Nucleus accumbens (tissue), 56 donors: ENCODE data around the gene PRPH.
"Not testable (repeated sequence)": the region's sequence is repeated elsewhere in the genome, so short reads cannot be mapped to it uniquely, and the experiment has no call there.

Experiments
- DNase-seq, 56 donors: peaks; one replicate each; lab custom pipeline; 2025; lab: John Stamatoyannopoulos, UW

Gene PRPH

DNA sequence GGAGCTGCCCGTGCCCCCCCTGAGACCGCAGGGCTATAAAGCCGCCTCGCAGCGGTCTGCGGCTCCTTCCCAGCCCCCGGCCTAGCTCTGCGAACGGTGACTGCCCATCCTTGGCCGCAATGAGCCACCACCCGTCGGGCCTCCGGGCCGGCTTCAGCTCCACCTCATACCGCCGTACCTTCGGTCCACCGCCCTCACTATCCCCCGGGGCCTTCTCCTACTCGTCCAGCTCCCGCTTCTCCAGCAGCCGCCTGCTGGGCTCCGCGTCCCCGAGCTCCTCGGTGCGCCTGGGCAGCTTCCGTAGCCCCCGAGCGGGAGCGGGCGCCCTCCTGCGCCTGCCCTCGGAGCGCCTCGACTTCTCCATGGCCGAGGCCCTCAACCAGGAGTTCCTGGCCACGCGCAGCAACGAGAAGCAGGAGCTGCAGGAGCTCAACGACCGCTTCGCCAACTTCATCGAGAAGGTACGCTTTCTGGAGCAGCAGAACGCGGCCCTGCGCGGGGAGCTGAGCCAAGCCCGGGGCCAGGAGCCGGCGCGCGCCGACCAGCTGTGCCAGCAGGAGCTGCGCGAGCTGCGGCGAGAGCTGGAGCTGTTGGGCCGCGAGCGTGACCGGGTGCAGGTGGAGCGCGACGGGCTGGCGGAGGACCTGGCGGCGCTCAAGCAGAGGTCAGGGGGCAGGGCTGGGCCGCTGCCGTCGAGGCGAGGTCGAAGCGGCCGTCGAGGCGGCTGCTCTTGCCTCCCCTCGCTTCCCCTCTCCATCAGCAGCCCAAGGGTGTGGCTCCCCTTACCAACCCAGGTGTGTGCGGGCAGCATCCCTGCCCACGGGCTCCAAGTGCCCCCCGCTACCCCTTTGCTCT lies at the start of gene PRPH:
Gene PRPH, plus strand, starts transcription at position 66 of the 855 bp plus-strand sequence. Its CDS starts 54 bp downstream, at position 120.
- no peak for DNase-seq

DNA sequence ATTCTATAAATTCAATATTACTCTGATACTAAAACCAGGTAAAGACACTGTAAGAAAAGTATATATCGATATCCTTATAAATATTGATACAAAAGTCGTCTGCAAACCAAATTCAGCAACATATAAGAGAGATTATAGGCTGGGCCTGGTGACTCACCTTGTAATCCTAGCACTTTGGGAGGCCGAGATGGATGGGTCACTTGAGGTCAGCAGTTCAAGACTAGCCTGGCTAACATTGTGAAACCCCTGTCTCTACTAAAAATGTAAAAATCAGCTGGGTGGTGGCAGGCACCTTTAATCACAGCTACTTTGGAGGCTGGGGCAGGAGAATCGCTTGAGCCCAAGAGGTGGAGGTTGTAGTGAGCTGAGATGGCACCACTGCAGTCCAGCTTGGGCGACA lies 43.6 kb upstream of the PRPH start:
- DNase-seq: no peak

DNA sequence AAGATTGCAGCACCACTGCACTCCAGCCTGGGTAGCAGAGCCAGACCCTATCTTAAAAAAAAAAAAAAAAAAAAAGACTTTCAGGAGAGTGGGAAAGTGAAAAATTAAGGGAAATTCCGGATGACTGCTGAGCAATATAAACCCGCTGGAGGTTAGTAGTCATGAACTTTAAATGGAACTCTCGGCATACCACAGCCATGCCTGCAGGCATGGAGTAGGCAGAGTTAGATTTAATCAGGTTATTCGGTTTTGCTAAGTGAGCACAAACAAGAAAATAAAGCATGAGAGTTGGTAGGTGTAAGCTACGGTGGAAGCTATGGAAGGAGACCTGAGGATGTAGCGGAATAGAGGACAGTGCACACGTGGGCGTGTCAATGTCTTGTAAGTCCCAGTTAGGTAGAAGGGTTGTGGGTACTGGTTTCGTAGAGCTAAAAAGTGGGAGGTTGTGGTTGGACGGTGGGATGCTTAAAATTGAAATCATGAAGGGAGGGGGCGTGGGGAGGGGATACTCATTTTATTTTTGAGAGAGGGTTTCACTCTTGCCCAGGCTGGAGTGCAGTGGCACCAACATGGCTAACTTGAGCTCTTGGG lies 41.8 kb upstream of the PRPH start:
- DNase-seq: no peak

DNA sequence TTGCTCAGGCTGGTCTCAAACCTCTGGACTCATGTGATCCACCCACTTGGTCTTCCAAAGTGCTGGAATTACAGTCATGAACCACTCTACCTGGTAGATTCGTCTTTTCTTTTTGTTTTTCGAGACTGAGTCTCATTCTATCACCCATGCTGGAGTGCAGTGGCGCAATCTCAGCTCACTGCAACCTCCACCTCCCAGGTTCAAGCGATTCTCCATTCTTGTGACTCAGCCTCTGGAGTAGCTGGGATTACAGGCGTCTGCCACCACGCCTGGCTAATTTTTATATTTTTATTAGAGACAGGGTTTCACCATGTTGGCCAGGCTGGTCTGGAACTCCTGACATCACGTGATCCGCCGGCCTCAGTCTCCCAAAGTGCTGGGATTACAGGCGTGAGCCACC lies 39.5 kb upstream of the PRPH start:
- DNase-seq: not testable (repeated sequence)

DNA sequence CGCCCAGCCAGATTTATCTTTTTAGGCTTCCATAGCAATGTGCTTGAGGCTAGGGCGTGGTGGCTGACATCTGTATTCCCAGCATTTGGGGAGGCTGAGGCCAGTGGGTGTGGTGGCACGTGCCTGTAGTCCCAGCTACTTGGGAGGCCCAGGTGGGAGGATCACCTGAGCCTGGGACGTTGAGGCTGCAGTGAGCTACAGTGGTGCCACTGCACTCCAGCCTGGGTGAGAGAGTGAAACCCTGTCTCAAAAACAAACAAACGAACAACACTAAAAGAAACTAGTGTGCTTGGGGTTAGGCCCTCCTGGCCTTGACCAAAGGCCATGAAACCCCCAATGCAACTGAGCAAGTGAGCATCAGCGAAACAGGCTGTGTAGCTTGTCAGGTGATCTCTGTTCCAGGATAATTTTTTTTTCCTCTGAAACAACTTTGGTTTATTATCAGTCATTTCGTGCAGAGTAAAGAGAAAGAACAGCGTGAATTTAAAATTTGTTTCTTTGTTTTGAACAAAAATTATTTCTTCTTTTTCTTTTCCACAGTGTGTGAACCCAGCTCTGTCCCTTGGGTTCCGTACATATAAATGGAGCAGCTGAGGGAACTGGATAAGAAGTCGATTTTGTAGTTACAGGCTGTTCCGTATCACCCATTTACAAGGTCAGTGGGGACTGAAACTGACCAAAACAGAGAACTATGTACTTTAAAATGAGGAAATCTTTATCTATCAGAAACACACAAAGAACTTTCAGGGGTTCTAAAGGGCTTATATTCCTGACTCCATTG lies 38.9 kb upstream of the PRPH start:
- no peak for DNase-seq

DNA sequence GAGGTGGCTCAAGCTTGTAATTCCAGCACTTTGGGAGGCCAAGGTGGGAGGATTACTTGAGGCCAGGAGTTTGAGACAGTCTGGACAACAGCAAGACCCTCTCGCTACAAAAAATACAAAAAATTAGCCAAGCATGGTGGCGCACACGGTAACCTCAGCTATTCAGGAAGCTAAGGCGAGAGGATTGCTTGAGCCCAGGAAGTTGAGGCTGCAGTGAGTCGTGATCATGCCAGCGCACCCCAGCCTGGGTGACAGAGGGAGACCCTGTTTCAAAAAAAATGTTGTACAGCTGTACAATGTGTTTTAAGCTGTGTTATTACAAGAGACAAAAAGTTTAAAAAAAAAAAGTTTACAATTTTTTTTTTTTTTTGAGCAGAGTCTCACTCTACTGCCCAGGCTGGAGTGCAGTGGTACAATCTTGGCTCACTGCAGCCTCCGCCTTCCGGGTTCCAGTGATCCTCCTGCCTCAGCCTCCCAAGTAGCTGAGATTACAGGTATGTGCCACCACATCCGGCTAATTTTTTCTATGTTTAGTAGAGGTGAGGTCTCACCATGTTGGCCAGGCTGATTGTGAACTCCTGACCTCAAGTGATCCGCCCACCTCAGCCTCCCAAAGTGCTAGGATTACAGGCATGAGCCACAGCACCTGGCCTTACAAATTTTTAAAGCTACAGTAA lies 37.3 kb upstream of the PRPH start:
- DNase-seq: not testable (repeated sequence)

DNA sequence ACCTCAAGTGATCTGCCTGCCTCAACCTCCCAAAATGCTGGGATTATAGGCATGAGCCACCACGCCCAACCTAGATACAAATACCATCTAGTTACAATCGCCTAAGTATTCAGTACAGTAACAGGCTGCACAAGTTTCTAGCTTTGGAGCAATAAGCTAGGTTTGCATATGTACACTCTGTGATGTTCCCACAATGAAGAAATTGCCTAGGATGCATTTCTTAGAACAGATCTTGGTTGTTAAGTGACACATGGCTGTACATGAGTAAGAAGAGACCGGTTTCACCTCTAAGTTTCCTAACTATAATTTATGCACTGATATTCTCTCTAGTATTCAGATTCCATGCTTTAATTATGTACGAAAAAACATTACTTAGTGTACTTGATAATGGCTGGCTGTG lies 35.5 kb upstream of the PRPH start:
- no peak for DNase-seq

DNA sequence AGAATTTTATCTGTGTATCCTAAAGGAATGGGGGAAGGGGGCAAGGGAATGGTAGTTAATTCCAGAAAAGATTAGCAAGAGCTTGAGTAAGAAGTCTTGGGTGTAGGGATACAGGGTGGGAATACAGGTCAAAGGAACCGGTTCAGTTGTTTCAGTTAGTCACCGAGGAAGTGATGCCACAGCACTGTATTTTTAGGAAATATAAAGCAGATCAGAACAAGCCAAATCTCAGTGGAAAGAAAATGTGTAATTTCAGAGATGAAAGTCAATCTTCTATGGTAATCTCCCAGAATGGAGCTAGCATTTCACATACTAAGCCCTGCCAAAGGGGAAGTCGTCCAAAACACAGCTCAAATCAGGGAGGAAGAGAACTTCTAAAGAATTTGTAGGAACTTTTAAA lies 34.8 kb upstream of the PRPH start:
- DNase-seq: no peak

DNA sequence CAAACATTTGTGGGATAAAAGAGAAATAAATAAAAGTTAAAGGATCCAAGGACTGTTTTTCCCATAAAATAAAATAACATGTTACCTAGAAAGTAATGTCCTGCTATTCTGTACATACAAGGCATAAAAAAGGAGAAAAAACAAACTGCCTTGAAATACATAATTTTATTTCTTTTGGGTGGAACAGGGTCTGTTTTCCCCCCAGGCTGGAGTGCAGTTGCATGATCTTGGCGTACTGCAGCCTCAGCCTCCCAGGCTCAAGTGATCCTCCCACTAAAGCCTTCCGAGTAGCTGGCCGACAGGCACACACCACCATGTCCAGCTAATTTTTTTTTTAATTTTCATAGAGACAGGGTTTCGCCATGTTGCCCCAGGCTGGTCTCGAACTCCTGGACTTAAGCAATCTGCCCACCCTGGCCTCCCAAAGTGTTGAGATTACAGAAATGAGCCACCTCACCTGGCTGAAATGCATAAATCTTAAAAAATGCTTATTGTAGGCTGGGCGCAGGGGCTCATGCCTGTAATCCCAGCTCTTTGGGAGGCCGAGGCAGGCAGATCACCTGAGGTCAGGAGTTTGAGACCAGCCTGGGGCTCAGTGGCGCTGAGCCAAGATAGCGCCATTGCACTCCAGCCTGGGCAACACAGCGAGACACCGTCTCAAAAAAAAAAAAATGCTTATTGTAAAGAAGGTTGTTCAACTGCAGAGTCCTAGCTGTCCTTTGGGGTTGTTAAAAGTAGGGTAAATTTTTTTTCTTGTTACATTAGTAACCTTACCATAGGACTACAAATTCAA lies 34.2 kb upstream of the PRPH start:
- DNase-seq: no peak

DNA sequence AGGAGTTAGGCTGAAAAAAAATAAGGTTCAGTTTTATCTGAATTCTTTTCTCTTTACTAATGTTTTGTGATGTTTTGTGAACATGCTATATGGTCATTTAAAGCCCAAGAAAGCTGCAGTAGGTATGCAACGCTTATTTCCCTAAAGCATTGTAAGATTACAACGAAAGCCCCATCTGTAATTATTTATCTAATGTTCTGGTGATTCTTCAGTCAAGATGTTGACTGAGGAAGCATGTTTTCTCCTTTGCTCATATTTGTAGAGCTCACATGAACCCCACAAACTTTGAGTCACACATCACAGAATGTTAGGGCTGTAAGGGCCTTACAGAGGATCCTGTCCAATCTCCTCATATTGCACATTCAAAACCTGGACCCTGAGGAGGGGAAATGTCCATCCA lies 33.2 kb upstream of the PRPH start:
- no peak for DNase-seq

DNA sequence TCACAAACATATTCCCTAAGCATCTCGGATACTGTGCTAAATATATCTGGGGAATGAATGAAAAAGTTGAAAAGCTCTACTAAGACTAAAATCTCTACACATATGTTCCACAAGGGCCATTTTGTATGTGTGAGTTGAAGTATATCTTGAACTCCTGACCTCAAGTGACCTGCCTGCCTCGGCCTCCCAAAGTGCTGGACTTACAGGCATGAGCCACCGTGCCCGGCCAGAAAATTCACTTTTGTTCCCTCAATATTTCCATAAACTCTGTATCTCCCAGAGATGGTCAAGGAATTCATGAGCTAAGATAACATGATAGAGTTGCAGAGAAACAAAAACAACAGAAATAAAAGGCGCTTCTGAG lies 31.6 kb upstream of the PRPH start:
- no peak for DNase-seq

DNA sequence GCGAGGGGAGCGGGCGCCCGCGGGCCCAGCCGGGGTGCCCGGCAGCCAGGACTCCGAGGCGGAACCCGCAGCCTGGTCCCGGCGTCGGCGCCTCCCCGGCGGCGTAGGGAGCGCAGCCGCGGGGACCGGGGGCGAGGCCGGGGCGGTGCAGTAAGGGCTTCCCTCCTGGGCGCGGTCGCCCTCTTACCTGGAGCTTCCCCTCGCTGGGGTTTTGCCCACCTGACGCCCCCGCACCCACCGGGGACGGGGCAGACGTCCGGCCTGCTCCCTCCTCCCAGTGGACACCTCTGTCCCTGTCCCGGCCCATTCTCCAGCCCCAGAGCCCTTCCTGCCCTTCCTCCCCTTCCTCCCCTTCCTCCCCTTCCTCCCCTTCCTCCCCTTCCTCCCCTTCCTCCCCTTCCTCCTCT lies 30.5 kb upstream of the PRPH start:
- DNase-seq: peak in 1 of 56 donors; percentile 12

DNA sequence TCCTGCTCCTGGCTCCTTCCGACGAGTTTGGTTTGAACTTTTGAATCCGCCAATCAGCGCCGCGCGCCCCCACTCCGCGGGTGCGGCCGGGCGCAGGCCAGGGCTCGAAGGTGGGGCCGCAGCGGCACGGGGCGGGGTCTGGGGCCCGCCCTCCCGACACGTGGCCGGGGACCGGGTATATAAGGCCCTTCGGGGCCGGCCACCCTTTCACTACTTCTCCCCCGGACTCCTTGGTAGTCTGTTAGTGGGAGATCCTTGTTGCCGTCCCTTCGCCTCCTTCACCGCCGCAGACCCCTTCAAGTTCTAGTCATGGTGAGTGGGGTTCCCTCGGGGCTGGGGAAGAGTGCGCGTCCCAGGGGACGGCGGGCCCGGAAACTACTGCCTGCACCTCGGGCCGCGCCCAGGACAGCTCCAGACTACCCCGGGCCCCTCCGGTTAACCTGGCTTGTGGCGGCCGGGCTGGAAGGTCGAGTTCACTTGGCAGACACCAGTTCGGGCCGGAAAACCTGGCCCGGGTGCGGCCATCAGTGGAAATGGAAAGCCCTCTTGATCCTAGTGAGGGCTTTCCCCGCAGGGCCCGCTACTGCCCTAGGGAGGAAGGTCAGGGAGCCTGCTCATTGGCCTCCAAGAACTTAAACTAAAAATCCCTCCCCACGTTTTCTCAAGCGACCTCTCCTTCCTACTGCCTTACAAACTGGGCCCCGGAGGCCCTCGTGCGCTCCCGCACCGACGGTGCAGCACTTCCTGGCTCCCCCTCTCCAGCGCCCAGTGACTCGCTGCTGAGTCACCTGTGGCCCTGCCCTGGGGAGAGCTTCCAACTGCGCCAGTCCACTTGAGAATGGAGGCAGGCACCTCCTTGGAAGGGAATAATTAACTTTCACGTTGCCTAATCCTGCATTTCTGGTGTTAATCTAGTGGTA lies 29.8 kb upstream of the PRPH start, which contains the start of gene TUBA1C:
Gene TUBA1C, plus strand, starts transcription at position 210 of the 920 bp plus-strand sequence. Its CDS starts 100 bp downstream, at position 310.
- peak in 42 of 56 donors; percentile 4 to 80 (median 27) for DNase-seq

DNA sequence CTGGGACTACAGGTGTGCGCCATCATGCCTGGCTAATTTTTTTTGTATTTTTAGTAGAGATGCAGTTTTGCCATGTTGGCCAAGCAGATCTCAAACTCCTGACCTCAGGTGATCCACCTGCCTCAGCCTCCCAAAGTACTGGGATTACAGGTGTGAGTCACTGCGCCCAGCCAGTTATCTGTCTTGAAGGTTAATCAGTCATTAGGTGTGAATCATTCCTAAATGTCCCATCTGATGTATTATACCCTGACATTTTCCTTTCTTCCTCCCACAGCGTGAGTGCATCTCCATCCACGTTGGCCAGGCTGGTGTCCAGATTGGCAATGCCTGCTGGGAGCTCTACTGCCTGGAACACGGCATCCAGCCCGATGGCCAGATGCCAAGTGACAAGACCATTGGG lies 25.8 kb upstream of the PRPH start:
- not testable (repeated sequence) for DNase-seq

DNA sequence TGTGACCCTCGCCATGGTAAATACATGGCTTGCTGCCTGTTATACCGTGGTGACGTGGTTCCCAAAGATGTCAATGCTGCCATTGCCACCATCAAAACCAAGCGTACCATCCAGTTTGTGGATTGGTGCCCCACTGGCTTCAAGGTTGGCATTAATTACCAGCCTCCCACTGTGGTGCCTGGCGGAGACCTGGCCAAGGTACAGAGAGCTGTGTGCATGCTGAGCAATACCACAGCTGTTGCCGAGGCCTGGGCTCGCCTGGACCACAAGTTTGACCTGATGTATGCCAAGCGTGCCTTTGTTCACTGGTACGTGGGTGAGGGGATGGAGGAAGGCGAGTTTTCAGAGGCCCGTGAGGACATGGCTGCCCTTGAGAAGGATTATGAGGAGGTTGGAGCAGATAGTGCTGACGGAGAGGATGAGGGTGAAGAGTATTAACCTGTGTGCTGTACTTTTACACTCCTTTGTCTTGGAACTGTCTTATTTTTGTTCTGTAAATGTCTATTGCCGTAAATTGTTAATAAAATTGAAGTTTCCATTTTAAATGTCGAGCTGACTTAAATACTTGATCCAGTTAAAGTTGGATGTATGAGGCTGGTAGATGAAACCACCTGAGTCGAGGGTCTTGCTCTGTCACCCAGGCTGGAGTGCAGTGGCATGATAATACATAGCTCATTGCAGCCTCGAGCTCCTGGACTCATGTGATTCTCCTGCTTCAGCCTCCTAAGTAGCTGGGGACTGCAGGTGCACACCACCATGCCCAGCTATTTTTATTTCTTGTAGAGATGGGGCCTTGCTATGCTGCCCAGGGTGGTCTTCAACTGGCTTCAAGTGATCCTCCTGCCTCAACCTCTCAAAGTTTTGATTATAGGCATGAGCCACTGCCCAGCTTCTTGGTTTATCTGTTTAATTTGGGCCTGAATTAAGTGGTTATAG lies 21.9 kb upstream of the PRPH start:
- no peak for DNase-seq

DNA sequence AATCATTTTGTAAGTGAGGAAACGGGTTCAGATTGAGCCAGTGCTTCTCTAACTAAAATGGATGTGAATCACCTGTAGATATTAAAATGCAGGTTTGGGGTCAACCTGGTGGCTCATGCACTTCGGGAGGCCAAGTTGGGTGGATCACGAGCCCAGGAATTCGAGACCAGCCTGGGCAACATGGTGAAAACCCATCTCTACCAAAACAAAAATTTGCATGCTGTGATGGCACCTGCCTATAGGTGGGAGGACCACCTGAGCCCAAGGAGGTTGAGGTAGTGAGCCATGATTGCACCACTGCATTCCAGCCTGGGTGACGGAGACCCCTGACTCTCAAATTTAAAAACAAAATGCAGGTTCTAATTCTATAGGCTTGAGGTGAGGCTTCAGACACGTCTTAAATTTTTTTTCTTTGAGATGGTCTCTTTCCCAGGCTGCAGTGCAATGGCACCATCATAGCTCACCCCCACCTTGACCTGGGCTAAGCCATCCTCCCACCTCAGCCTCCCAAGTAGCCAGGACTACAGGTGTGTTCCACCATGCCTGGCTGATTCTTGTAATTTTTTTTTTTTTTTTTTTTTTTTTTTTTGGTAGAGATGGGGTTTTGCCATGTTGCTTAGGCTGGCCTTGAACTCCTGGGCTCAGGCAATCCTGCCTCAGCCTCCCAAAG lies 21.1 kb upstream of the PRPH start:
- no peak for DNase-seq
